Panc1 (cell line): ENCODE data around the gene NYAP2.

Source experiments
- POLR2AphosphoS5 ChIP-seq: IDR thresholded peaks from 2 replicates; pipeline ENCODE4 v1.6.1; 2012; ENCODE audit warnings: mild to moderate bottlenecking, low read depth, low read length, moderate library complexity
- REST ChIP-seq, 2 experiments: IDR thresholded peaks; 2 replicates each; pipeline ENCODE4 v1.6.1; 2011 to 2012; ENCODE audit warnings: low read depth in 2 of 2, control low read depth in 1 of 2, low read length in 1 of 2, mild to moderate bottlenecking in 1 of 2, moderate library complexity in 1 of 2; ENCODE audit not compliant: insufficient read depth in 1 of 2
- SIN3A ChIP-seq: IDR thresholded peaks from 2 replicates; pipeline ENCODE4 v1.6.1; 2012; ENCODE audit warnings: low read depth, mild to moderate bottlenecking, low read length, moderate library complexity, borderline replicate concordance; ENCODE audit not compliant: insufficient read depth
- TCF7L2 ChIP-seq: IDR thresholded peaks from 2 replicates; pipeline ENCODE4 v1.6.1; 2011; ENCODE audit warnings: mild to moderate bottlenecking, low read depth, low read length, inconsistent platforms
- TF ChIP-seq, protein P1 (sequence below): fragments of 450-650 bp; IDR thresholded peaks from 2 replicates; pipeline ENCODE4 v1.5.1; 2017; ENCODE audit warnings: mild to moderate bottlenecking

DNA sequence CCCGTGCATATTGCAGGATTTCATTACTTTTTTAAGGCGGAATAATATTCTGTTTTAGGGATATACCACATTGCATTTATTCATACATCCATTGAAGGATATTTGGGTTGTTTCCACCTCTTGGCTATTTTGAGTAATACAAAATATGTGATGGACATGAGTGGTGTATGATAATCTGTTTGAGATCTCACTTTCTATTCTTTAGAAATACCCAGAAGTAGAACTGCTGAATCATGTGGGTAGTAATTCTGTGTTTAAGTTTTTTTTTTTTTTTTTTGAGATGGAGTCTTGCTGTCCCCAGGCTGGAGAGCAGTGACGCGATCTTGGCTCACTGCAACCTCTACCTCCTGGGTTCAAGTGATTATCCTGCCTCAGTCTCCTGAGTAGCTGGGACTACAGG is 201.4 kb downstream of the NYAP2 start:
- TF ChIP-seq, protein P1, sequence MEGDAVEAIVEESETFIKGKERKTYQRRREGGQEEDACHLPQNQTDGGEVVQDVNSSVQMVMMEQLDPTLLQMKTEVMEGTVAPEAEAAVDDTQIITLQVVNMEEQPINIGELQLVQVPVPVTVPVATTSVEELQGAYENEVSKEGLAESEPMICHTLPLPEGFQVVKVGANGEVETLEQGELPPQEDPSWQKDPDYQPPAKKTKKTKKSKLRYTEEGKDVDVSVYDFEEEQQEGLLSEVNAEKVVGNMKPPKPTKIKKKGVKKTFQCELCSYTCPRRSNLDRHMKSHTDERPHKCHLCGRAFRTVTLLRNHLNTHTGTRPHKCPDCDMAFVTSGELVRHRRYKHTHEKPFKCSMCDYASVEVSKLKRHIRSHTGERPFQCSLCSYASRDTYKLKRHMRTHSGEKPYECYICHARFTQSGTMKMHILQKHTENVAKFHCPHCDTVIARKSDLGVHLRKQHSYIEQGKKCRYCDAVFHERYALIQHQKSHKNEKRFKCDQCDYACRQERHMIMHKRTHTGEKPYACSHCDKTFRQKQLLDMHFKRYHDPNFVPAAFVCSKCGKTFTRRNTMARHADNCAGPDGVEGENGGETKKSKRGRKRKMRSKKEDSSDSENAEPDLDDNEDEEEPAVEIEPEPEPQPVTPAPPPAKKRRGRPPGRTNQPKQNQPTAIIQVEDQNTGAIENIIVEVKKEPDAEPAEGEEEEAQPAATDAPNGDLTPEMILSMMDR = no peak
- TF ChIP-seq TCF7L2 (no peak), POLR2AphosphoS5 (no peak), REST (IDR thresholded peaks at IDR 0.05; ENCODE audit: insufficient read depth in 1 of 2, low read depth in 2 of 2, low read length in 1 of 2) (no peak), SIN3A (no peak)
